NB4 (cell line): Measurements from ENCODE around the gene CYLD.

Experiments
- CTCF ChIP-seq: IDR thresholded peaks from one replicate; pipeline ENCODE4 v1.5.1; 2012; ENCODE audit warnings: low read depth, low read length
- MAX ChIP-seq: IDR thresholded peaks from 2 replicates; pipeline ENCODE4 v1.6.1; 2011; ENCODE audit warnings: low read depth, low read length
- MYC ChIP-seq: IDR thresholded peaks from 2 replicates; pipeline ENCODE4 v1.6.1; 2011; ENCODE audit warnings: low read depth, low read length
- POLR2A ChIP-seq: IDR thresholded peaks from 2 replicates; pipeline ENCODE4 v1.6.1; 2011; ENCODE audit warnings: mild to moderate bottlenecking; ENCODE audit not compliant: insufficient read length; ENCODE audit errors: extremely low read depth

GRCh38 chr16:50692999-50693781 lies 48.7 kb upstream of the CYLD start, which contains the start of gene NOD2:
- TF ChIP-seq POLR2A (no peak), CTCF (no peak), MYC (no peak), MAX (no peak)
